Measurements from ENCODE around the gene SET. TPM values are rescaled to one million over a fixed set of nuclear protein-coding genes. Genes with fewer than 3 reads are reported as not detected.
A peak's percentile ranks its signal among the peaks of the same experiment; 100 is the strongest.

SET gene
- 400 TPM for polyA plus RNA-seq (2013, experiment 1 of 2; ENCODE audit: insufficient read length)
- 311 TPM for polyA plus RNA-seq (2013, experiment 2 of 2; ENCODE audit: insufficient read length)

GRCh38 chr9:128688501-128689292 lies at the start of gene SET:
SET (plus strand) TSS chr9:128689222; CDS start chr9:128689583, 361 bp downstream.
- peak; percentile 94 for DNase-seq

GRCh38 chr9:128640603-128641002 lies 48.4 kb upstream of the SET start:
- DNase-seq, result no peak

GRCh38 chr9:128642675-128643245 lies 46.3 kb upstream of the SET start:
- DNase-seq, result no peak

GRCh38 chr9:128643519-128644300 lies 45.3 kb upstream of the SET start:
- no peak for DNase-seq

- peak; percentile 56 for DNase-seq
Measured at GRCh38 chr9:128648206-128648605, 40.8 kb upstream of the SET start.

- no peak for DNase-seq
Measured at GRCh38 chr9:128651798-128652197, 37.2 kb upstream of the SET start.

GRCh38 chr9:128653908-128654307 lies 35.1 kb upstream of the SET start:
- DNase-seq, result no peak

- no peak for DNase-seq
Measured at GRCh38 chr9:128654481-128654880, 34.5 kb upstream of the SET start.

GRCh38 chr9:128656416-128657343 lies 32.3 kb upstream of the SET start, which contains the start of gene DYNC2I2:
DYNC2I2 (minus strand) TSS chr9:128656847; CDS start chr9:128656726, 121 bp downstream.
- DNase-seq, result peak; percentile 93

- DNase-seq, result no peak
Measured at GRCh38 chr9:128657344-128657704, 31.7 kb upstream of the SET start.

GRCh38 chr9:128657796-128658195 lies 31.2 kb upstream of the SET start:
- no peak for DNase-seq

GRCh38 chr9:128666481-128666941 lies 22.5 kb upstream of the SET start:
- DNase-seq, result peak; percentile 52

GRCh38 chr9:128669786-128670185 lies 19.2 kb upstream of the SET start:
- no peak for DNase-seq

GRCh38 chr9:128675382-128675781 lies 13.6 kb upstream of the SET start:
- DNase-seq, result no peak

- DNase-seq, result no peak
Measured at GRCh38 chr9:128677794-128678193, 11.2 kb upstream of the SET start.

GRCh38 chr9:128683340-128684064 lies 5.5 kb upstream of the SET start:
- DNase-seq, result no peak

GRCh38 chr9:128684065-128684324 lies 5.0 kb upstream of the SET start:
- no peak for DNase-seq

- peak; percentile 77 for DNase-seq
Measured at GRCh38 chr9:128684325-128685199, 4.5 kb upstream of the SET start.

GRCh38 chr9:128685636-128686489 lies 3.2 kb upstream of the SET start:
- DNase-seq, result no peak

GRCh38 chr9:128687453-128687852 lies 1.6 kb upstream of the SET start:
- no peak for DNase-seq

All from fibroblast of skin of back (primary cell).